Uterus (tissue), 4 donors: ENCODE data around the gene SLX1A. TPM values are rescaled to one million over a fixed set of nuclear protein-coding genes. Genes with fewer than 3 reads are reported as not detected.
"Not testable (repeated sequence)": the region's sequence is repeated elsewhere in the genome, so short reads cannot be mapped to it uniquely, and the experiment has no call there.

Source experiments
- DNase-seq, 2 donors: peaks; one replicate each; pipeline ENCODE4 v3.0.0-alpha.2; 2019 to 2020
- H3K27ac ChIP-seq, 2 donors: fragments of 200-600 bp; sonication (generic); 1 replicate in 1 of 2; 2 replicates in 1 of 2; pipeline ENCODE4 v1.5.1; 2016 to 2018
- H3K27me3 ChIP-seq, 2 donors: fragments of 200-600 bp; sonication (generic); one replicate each; pipeline ENCODE4 v1.5.1; 2018 to 2019; ENCODE audit warnings: control low read depth in 1 of 2
- H3K36me3 ChIP-seq, 2 donors: fragments of 200-600 bp; sonication (generic); one replicate each; pipeline ENCODE4 v1.5.1; 2019; ENCODE audit warnings: control low read depth in 1 of 2
- H3K4me1 ChIP-seq, 2 donors: fragments of 200-600 bp; sonication (generic); one replicate each; pipeline ENCODE4 v1.5.1; 2018 to 2019; ENCODE audit warnings: control low read depth in 1 of 2
- H3K4me3 ChIP-seq, 2 donors: fragments of 200-600 bp; sonication (generic); 1 replicate in 1 of 2; 2 replicates in 1 of 2; pipeline ENCODE4 v1.5.1; 2018 to 2019; ENCODE audit warnings: mild to moderate bottlenecking in 1 of 2
- H3K9me3 ChIP-seq, 2 donors: fragments of 200-600 bp; sonication (generic); one replicate each; pipeline ENCODE4 v1.5.1; 2019; ENCODE audit warnings: control low read depth in 1 of 2
- POLR2A ChIP-seq, 2 donors: fragments of 450-650 bp; IDR thresholded peaks; one replicate each; pipeline ENCODE4 v1.6.1; 2016; ENCODE audit warnings: antibody characterized with exemption in 2 of 2, mild to moderate bottlenecking in 1 of 2, moderate library complexity in 1 of 2
- intact Hi-C: fragments of 100-400 bp; cut with DNase I; formaldehyde crosslinking; loops from one replicate; pipeline ENCODE4 v1.15.1; 2023; ENCODE audit warnings: low total_unique reads
- total RNA-seq, 4 donors: library from RNA; depleted of rRNA in 3 of 4; stranded (reverse); fragments of >200 nt in 3 of 4; gene quantifications; one replicate each; pipeline versions ENCODE4 v1.1.0 to v1.2.4, GENCODE V29; 2014 to 2023
- TF ChIP-seq, protein P1 (sequence below), 4 experiments: fragments of 200-600 bp in 2 of 4; fragments of 450-650 bp in 2 of 4; sonication (generic) in 2 of 4; IDR thresholded peaks; one replicate each; pipeline ENCODE4 v1.5.1; 2016 to 2019; ENCODE audit warnings: antibody characterized with exemption in 4 of 4, mild to moderate bottlenecking in 2 of 4, moderate library complexity in 1 of 4
- donor health status: DM: yes; HTN: yes; CAD: no.

The SLX1A gene
- total RNA-seq, 4 donors from 2014 or later, result 10.6 to 142 (median 41.0) TPM

DNA sequence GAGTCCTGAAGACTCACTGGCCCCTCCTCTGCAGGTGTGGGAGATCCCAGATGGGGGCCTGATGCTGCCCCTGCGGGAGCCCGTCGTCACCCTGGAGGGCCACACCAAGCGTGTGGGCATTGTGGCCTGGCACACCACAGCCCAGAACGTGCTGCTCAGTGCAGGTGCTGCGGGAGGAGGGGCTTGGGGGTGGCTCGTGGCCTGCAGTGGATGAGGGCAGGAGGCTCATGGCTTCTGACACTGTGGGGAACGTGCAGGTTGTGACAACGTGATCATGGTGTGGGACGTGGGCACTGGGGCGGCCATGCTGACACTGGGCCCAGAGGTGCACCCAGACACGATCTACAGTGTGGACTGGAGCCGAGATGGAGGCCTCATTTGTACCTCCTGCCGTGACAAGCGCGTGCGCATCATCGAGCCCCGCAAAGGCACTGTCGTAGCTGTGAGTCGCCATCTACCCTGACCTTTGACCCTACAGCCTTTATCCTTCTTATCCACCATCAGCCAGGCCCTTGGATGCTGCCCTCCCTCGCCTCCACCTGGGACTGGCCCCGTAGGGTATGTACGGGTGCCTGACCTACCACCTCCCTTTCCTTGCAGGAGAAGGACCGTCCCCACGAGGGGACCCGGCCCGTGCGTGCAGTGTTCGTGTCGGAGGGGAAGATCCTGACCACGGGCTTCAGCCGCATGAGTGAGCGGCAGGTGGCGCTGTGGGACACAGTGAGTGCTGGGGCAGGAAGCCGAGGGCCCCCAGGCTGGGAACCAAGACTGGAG is 6.7 kb upstream of the SLX1A start:
- Histone ChIP-seq H3K27ac (no peak overlapping the region), H3K36me3 (no peaks in the 10 kb centered on the region), H3K4me1 (peaks cover 0 to 8% of the 10 kb centered on the region in 2 donors), H3K27me3 (no peaks in the 10 kb centered on the region), H3K4me3 (no peak overlapping the region), H3K9me3 (no peaks in the 10 kb centered on the region)
- TF ChIP-seq, protein P1, sequence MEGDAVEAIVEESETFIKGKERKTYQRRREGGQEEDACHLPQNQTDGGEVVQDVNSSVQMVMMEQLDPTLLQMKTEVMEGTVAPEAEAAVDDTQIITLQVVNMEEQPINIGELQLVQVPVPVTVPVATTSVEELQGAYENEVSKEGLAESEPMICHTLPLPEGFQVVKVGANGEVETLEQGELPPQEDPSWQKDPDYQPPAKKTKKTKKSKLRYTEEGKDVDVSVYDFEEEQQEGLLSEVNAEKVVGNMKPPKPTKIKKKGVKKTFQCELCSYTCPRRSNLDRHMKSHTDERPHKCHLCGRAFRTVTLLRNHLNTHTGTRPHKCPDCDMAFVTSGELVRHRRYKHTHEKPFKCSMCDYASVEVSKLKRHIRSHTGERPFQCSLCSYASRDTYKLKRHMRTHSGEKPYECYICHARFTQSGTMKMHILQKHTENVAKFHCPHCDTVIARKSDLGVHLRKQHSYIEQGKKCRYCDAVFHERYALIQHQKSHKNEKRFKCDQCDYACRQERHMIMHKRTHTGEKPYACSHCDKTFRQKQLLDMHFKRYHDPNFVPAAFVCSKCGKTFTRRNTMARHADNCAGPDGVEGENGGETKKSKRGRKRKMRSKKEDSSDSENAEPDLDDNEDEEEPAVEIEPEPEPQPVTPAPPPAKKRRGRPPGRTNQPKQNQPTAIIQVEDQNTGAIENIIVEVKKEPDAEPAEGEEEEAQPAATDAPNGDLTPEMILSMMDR (IDR thresholded peaks at IDR 0.05), result peak; percentile 20 to 49 (median 40)
- no peak for TF ChIP-seq POLR2A (IDR thresholded peaks at IDR 0.05)
- DNase-seq, result peak; percentile 41 to 47
- intact Hi-C loops, result no loop called here

DNA sequence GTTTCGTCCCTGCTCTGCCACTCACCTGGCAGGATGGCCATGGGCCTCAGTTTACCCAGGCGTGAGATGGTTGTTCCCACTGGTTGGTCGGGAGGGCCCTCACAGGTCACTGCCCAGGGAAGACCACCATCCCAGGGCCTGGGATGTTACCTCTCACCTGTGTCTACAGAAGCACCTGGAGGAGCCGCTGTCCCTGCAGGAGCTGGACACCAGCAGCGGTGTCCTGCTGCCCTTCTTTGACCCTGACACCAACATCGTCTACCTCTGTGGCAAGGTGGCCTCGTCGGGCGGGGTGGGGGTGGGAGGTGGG is 6.2 kb upstream of the SLX1A start:
- DNase-seq, result no peak
- TF ChIP-seq POLR2A (IDR thresholded peaks at IDR 0.05), result no peak
- TF ChIP-seq, protein P1 (IDR thresholded peaks at IDR 0.05), result peak in 1 of 4 experiments; percentile 3
- intact Hi-C loops, result no loop called here
- Histone ChIP-seq H3K4me1 (peaks cover 0 to 8% of the 10 kb centered on the region in 2 donors), H3K4me3 (no peak overlapping the region), H3K9me3 (no peaks in the 10 kb centered on the region), H3K27ac (no peak overlapping the region), H3K27me3 (no peaks in the 10 kb centered on the region), H3K36me3 (no peaks in the 10 kb centered on the region)

DNA sequence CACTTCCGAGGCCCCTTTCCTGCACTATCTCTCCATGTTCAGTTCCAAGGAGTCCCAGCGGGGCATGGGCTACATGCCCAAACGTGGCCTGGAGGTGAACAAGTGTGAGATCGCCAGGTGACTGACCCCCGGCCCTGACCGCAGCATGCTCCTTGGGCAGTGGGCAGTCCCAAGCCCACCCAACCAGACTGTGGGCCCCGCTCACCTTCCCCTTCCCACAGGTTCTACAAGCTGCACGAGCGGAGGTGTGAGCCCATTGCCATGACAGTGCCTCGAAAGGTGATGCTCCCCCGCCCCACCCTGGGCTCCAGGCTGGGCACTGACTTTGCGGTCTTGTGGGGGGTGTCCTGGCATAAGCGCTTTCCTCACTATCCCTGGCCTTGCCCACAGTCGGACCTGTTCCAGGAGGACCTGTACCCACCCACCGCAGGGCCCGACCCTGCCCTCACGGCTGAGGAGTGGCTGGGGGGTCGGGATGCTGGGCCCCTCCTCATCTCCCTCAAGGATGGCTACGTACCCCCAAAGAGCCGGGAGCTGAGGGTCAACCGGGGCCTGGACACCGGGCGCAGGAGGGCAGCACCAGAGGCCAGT is 5.6 kb upstream of the SLX1A start:
- no peak overlapping the region for H3K27ac ChIP-seq
- no peak for TF ChIP-seq POLR2A (IDR thresholded peaks at IDR 0.05)
- TF ChIP-seq, protein P1 (IDR thresholded peaks at IDR 0.05), result no peak
- H3K9me3 ChIP-seq, result no peaks in the 10 kb centered on the region
- H3K27me3 ChIP-seq, result no peaks in the 10 kb centered on the region
- peaks cover 0 to 8% of the 10 kb centered on the region in 2 donors for H3K4me1 ChIP-seq
- DNase-seq, result no peak
- no peak overlapping the region for H3K4me3 ChIP-seq
- intact Hi-C loops, result no loop called here
- H3K36me3 ChIP-seq, result no peaks in the 10 kb centered on the region

DNA sequence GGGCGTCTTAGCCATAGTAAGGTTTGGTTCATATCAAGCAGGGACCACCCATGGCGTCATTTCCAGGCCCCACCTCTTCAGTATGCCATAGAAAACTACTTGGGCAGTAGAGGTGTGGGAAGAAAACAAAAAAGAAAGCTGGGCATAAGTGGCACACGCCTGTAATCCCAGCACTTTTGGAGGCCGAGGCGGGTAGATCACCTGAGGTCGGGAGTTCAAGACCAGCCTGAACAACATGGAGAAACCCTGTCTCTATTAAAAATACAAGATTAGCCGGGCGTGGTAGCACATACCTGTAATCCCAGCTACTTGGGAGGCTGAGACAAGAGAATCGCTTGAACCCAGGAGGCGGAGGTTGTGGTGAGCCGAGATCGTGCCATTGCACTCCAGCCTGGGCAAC is 2.5 kb upstream of the SLX1A start:
- H3K36me3 ChIP-seq, intact Hi-C loops, DNase-seq, H3K9me3 ChIP-seq, H3K27ac ChIP-seq, H3K27me3 ChIP-seq, H3K4me1 ChIP-seq, H3K4me3 ChIP-seq: not testable (repeated sequence)

DNA sequence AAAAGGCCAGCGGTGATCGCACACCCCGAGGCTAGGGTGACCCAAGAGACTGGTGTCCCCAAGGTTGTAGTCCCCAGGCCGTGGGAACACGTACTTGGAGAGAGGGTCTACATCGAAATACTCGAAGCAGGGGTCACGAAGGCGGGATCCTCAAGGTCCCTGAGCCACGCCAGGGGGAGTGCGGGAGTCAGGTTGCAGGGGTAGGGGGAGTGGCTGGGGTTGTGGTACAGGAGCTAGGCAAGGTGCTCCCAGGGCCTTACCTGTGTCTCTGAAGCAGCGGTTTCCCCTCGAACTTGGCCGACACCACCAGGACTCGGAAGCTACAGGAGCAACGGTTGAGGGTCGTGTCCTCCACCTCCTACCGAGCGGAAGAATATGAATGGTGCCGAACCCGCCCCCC is 577 bp upstream of the SLX1A start:
- H3K9me3 ChIP-seq, H3K4me3 ChIP-seq, DNase-seq, H3K36me3 ChIP-seq, H3K4me1 ChIP-seq, intact Hi-C loops, H3K27ac ChIP-seq, H3K27me3 ChIP-seq: not testable (repeated sequence)

DNA sequence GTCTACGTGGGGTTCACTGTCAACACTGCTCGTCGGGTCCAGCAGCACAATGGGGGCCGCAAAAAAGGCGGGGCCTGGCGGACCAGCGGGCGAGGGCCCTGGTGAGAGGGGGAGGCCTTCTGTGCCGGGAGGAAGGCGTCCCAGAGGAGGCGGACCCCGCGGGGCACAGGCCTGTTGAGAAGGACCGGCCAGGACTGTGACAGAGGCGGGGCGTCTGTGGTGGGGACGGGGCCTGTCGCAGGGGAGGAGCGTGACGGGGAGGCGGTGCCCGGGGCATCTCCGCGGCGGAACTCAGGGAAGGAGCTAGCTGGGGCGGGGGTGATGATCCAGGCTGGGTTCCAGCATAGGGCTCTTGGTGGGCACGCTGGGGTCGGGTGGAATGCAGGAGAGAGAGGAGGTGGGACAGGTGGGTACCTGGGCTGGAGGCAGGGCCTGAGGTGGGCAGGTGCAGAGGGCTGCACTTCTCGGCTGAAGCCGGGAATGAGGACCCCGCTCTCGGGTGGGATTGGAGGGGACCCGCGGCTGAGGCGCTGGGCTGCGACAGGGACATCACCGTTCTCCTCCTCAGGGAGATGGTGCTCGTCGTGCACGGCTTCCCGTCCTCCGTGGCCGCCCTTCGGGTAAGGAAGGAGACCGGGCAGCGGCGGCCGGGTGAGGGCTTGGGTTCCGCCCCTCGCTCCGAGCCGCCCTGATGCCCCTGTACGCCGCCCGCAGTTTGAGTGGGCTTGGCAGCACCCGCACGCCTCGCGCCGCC is 674 bp downstream of the SLX1A start:
- peak in 1 of 2 donors; percentile 22 for DNase-seq
- intact Hi-C loops, H3K9me3 ChIP-seq, H3K4me1 ChIP-seq, H3K27me3 ChIP-seq, H3K27ac ChIP-seq, H3K36me3 ChIP-seq: not testable (repeated sequence)
- H3K4me3 ChIP-seq, result peak overlapping the region in 1 of 2 donors; percentile 13

DNA sequence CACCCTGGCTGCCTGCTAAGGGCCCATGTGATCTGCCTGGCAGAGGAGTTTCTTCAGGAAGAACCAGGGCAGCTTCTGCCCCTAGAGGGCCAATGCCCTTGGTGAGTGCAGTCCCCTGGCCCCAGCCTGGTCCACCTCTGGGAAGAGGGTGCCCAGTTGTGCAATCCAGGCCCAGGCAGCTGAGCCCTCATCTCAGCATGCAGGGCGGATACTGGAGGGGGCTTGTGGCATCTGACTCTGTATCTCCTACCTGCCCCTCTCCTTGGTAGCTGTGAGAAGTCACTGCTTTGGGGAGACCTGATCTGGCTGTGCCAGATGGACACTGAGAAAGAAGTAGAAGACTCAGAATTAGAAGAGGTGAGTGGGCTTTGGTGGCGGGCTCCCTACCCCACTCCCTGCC is 3.3 kb downstream of the SLX1A start:
- H3K9me3 ChIP-seq, DNase-seq, H3K27me3 ChIP-seq, H3K4me1 ChIP-seq, intact Hi-C loops, H3K27ac ChIP-seq, H3K36me3 ChIP-seq, H3K4me3 ChIP-seq: not testable (repeated sequence)

DNA sequence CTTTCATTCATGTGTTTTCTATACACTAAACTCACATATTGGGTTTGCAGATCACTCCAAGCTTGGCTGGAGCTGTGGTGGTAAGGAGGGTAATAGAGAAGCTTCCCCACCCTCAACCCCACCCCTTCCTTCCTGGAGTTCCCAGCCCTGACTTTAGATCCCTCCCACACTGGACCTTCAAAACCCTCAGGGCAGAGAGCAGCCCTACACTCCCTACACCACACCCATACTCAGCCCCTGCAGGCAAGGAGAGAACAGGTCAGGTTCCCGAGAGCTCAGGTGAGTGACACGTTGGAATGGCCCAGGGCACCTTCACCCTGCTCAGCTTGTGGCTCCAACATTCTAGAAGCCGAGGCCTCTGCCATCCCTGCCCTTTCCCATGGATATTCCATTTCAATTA is 5.4 kb downstream of the SLX1A start, which contains the start of gene SULT1A3:
TSS of gene SULT1A3 (plus strand) at position 207 of the 400 bp plus-strand sequence. CDS start 1,474 bp downstream, outside the sequence.
- H3K4me3 ChIP-seq, H3K27ac ChIP-seq, intact Hi-C loops, H3K4me1 ChIP-seq, H3K27me3 ChIP-seq, DNase-seq, H3K36me3 ChIP-seq, H3K9me3 ChIP-seq: not testable (repeated sequence)

DNA sequence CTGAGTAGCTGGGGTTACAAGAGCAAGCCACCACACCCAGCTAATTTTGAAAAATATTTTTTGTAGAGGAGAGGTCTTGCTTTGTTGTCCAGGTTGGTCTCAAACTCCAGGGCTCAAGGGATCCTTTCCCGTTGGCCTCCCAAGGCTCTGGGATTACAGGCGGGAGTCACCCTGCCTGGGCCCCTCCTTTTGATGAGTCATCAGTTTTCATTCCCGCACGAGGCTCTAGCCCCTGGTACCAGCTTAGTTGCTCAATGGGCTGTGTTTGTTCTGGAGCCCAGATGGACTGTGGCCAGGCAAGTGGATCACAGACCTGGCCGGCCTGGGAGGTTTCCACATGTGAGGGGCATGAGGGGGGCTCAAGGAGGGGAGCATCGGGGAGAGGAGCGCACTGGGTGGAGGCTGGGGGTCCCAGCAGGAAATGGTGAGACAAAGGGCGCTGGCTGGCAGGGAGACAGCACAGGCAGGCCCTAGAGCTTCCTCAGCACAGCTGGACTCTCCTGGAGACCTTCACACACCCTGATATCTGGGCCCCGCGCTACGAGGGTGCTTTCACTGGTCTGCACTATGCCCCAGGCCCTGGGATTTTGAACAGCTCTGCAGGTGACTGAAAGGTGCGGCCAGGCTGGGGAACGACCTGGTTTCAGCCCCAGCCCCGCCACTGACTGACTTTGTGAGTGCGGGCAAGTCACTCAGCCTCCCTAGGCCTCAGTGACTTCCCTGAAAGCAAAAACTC is 6.1 kb downstream of the SLX1A start:
- H3K27ac ChIP-seq, DNase-seq, H3K9me3 ChIP-seq, H3K4me3 ChIP-seq, intact Hi-C loops, H3K36me3 ChIP-seq, H3K27me3 ChIP-seq, H3K4me1 ChIP-seq: not testable (repeated sequence)
